ENCODE results near the gene DOCK8.

DOCK8 gene

DNA sequence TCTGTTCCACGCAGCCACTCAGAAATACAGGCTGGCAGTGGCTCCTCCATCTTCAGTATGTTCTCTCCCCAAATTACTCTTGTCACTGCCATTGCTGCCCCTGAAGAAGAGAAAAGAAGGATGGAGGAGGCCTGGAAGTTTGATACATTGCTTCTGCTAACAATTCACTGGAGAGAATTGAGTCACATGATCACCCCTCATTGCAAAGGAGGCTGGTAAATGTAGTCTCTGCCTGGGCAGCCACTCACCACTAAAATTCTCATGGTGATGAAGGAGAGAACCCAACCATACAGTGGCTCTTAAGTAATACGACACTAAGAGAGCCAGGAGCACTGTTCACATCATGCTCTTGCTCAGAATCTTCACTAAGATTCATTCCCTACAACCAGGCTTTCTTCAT, 112.0 kb downstream of the DOCK8 start:
- no peak for TF ChIP-seq GLIS3 (CRISPR knock-in tag; IDR thresholded peaks at IDR 0.05)
- TF ChIP-seq ISL1 (CRISPR knock-in tag; IDR thresholded peaks at IDR 0.05) = no peak
- TF ChIP-seq ZFP30 (CRISPR knock-in tag; IDR thresholded peaks at IDR 0.05) = no peak
- TF ChIP-seq PPARA (CRISPR knock-in tag; IDR thresholded peaks at IDR 0.05; ENCODE audit: borderline replicate concordance) = no peak
- TF ChIP-seq, protein P1, sequence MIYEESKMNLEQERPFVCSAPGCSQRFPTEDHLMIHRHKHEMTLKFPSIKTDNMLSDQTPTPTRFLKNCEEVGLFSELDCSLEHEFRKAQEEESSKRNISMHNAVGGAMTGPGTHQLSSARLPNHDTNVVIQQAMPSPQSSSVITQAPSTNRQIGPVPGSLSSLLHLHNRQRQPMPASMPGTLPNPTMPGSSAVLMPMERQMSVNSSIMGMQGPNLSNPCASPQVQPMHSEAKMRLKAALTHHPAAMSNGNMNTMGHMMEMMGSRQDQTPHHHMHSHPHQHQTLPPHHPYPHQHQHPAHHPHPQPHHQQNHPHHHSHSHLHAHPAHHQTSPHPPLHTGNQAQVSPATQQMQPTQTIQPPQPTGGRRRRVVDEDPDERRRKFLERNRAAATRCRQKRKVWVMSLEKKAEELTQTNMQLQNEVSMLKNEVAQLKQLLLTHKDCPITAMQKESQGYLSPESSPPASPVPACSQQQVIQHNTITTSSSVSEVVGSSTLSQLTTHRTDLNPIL (CRISPR knock-in tag; IDR thresholded peaks at IDR 0.05; ENCODE audit: low read depth) = no peak
- no peak for TF ChIP-seq BACH2 (CRISPR knock-in tag; IDR thresholded peaks at IDR 0.05; ENCODE audit: borderline replicate concordance)
- no peak for TF ChIP-seq OSR1 (CRISPR knock-in tag; IDR thresholded peaks at IDR 0.05)
- no peak for TF ChIP-seq TCF4 (CRISPR knock-in tag; IDR thresholded peaks at IDR 0.05; ENCODE audit: borderline replicate concordance)
- ATAC-seq = no peak

DNA sequence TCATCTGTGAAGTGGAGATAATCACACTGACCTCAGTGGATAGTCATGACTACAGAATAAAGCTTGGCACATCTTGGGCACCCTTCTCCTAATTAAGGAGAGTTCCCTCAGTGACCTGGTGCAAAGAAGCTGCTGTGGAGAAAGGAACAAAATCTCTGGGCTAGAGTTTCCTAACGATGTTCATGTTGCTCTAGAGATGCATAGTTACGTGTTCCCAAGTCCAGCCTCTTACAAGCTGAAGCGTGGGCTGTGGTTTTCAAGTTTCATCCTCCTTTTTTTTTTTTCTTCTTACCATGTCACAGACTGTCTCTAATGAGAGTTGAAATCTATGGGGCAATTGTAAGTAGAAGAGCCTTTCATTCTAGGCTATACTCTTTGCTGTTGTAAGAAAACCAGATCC, 113.8 kb downstream of the DOCK8 start:
- TF ChIP-seq TOX (CRISPR knock-in tag; IDR thresholded peaks at IDR 0.05; ENCODE audit: borderline replicate concordance) = no peak
- TF ChIP-seq GLIS3 (CRISPR knock-in tag; IDR thresholded peaks at IDR 0.05) = no peak
- no peak for TF ChIP-seq BACH2 (CRISPR knock-in tag; IDR thresholded peaks at IDR 0.05; ENCODE audit: borderline replicate concordance)
- no peak for TF ChIP-seq ZNF8 (CRISPR knock-in tag; IDR thresholded peaks at IDR 0.05)
- TF ChIP-seq, protein P2, sequence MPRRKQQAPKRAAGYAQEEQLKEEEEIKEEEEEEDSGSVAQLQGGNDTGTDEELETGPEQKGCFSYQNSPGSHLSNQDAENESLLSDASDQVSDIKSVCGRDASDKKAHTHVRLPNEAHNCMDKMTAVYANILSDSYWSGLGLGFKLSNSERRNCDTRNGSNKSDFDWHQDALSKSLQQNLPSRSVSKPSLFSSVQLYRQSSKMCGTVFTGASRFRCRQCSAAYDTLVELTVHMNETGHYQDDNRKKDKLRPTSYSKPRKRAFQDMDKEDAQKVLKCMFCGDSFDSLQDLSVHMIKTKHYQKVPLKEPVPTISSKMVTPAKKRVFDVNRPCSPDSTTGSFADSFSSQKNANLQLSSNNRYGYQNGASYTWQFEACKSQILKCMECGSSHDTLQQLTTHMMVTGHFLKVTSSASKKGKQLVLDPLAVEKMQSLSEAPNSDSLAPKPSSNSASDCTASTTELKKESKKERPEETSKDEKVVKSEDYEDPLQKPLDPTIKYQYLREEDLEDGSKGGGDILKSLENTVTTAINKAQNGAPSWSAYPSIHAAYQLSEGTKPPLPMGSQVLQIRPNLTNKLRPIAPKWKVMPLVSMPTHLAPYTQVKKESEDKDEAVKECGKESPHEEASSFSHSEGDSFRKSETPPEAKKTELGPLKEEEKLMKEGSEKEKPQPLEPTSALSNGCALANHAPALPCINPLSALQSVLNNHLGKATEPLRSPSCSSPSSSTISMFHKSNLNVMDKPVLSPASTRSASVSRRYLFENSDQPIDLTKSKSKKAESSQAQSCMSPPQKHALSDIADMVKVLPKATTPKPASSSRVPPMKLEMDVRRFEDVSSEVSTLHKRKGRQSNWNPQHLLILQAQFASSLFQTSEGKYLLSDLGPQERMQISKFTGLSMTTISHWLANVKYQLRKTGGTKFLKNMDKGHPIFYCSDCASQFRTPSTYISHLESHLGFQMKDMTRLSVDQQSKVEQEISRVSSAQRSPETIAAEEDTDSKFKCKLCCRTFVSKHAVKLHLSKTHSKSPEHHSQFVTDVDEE (CRISPR knock-in tag; IDR thresholded peaks at IDR 0.05) = no peak
- TF ChIP-seq, protein P1 (CRISPR knock-in tag; IDR thresholded peaks at IDR 0.05; ENCODE audit: low read depth) = no peak
- no peak for TF ChIP-seq TCF4 (CRISPR knock-in tag; IDR thresholded peaks at IDR 0.05; ENCODE audit: borderline replicate concordance)
- TF ChIP-seq ZFP3 (CRISPR knock-in tag; IDR thresholded peaks at IDR 0.05) = no peak
- no peak for TF ChIP-seq SNAI2 (CRISPR knock-in tag; IDR thresholded peaks at IDR 0.05)
- no peak for TF ChIP-seq CSDC2 (CRISPR knock-in tag; IDR thresholded peaks at IDR 0.05)
- ATAC-seq = no peak

- no peak for ATAC-seq
These were observed 116.5 kb downstream of the DOCK8 start for GRCh38 chr9:331197-331596.

GRCh38 chr9:335373-335772, 120.7 kb downstream of the DOCK8 start:
- TF ChIP-seq ZNF565 (CRISPR knock-in tag; conservative IDR thresholded peaks at IDR 0.05; ENCODE audit: low read depth) (no peak), ISL1 (CRISPR knock-in tag; IDR thresholded peaks at IDR 0.05) (no peak), CSDC2 (CRISPR knock-in tag; IDR thresholded peaks at IDR 0.05) (no peak), ESRRG (CRISPR knock-in tag; IDR thresholded peaks at IDR 0.05) (no peak), SNAI2 (CRISPR knock-in tag; IDR thresholded peaks at IDR 0.05) (no peak), TOX (CRISPR knock-in tag; IDR thresholded peaks at IDR 0.05; ENCODE audit: borderline replicate concordance) (no peak), POU6F1 (CRISPR knock-in tag; IDR thresholded peaks at IDR 0.05; ENCODE audit: borderline replicate concordance, low read depth) (no peak)
- ATAC-seq = no peak

More at GRCh38 chr9:331197-331596, 116.5 kb downstream of the DOCK8 start:
- TF ChIP-seq TCF4 (CRISPR knock-in tag; IDR thresholded peaks at IDR 0.05; ENCODE audit: borderline replicate concordance) = no peak

DNA sequence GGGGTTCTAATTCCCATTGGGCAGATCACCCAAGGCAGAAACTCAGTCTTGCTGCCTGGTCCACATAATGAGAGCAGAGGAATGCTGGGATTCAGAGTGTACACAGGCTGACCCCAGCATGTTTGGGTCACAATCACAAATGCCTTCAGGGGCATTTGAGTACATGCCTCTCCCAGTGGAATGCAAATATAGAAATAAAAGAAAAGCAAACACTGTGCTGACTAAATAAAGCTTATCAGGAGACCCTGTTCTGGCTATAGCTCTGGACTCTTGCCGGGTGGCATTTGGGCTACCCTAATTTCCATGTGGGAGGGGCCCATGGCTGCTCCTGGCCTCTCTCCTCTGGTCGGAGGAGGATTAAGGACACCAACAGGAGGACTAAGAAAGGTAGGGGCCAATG, 121.4 kb downstream of the DOCK8 start:
- ATAC-seq = no peak
- TF ChIP-seq ZNF8 (CRISPR knock-in tag; IDR thresholded peaks at IDR 0.05) (no peak), CSDC2 (CRISPR knock-in tag; IDR thresholded peaks at IDR 0.05) (no peak), ZFP30 (CRISPR knock-in tag; IDR thresholded peaks at IDR 0.05) (no peak), ZNF565 (CRISPR knock-in tag; conservative IDR thresholded peaks at IDR 0.05; ENCODE audit: low read depth) (no peak), GLIS3 (CRISPR knock-in tag; IDR thresholded peaks at IDR 0.05) (no peak), ISL1 (CRISPR knock-in tag; IDR thresholded peaks at IDR 0.05) (no peak), RARB (CRISPR knock-in tag; IDR thresholded peaks at IDR 0.05) (no peak), PPARA (CRISPR knock-in tag; IDR thresholded peaks at IDR 0.05; ENCODE audit: borderline replicate concordance) (no peak)

Data from SK-N-SH treated with all-trans-retinoic acid at 6 μM for 48 hours (cell line).